KOPT-K1 (cell line): ENCODE measurements around the gene HEATR1.

Experiments used
- H3K27ac ChIP-seq: fragments of 200-600 bp; sonication (generic); 2 replicates; pipeline ENCODE4 v1.5.1; 2016; ENCODE audit warnings: antibody characterized with exemption, mild to moderate bottlenecking, low read depth, low read length; ENCODE audit not compliant: poor library complexity, severe bottlenecking
- H3K36me3 ChIP-seq: fragments of 200-600 bp; sonication (generic); 2 replicates; pipeline ENCODE4 v1.5.1; 2017; ENCODE audit warnings: antibody characterized with exemption, mild to moderate bottlenecking, low read length, moderate library complexity; ENCODE audit not compliant: insufficient read depth
- H3K9me3 ChIP-seq: fragments of 200-600 bp; sonication (generic); 2 replicates; pipeline ENCODE4 v1.5.1; 2017; ENCODE audit warnings: antibody characterized with exemption, low read length, mild to moderate bottlenecking; ENCODE audit not compliant: insufficient read depth, poor library complexity, severe bottlenecking

The HEATR1 gene

GRCh38 chr1:236603991-236604904 is at the start of gene HEATR1:
Gene HEATR1, minus strand, starts transcription at chr1:236604516. Its CDS starts 421 bp downstream, at chr1:236604095.
- Histone ChIP-seq H3K9me3 (no peaks in the 10 kb centered on the region), H3K27ac (peak within 1 kb of the TSS; percentile 60), H3K36me3 (peaks cover 38% of the 10 kb centered on the region)

GRCh38 chr1:236645016-236645680 is 40.8 kb upstream of the HEATR1 start:
- Histone ChIP-seq H3K9me3 (no peaks in the 10 kb centered on the region), H3K36me3 (no peaks in the 10 kb centered on the region), H3K27ac (no peak overlapping the region)

- H3K36me3 ChIP-seq = no peaks in the 10 kb centered on the region
- H3K9me3 ChIP-seq = no peaks in the 10 kb centered on the region
- H3K27ac ChIP-seq = no peak overlapping the region
Observed at GRCh38 chr1:236642763-236643162, 38.4 kb upstream of the HEATR1 start.

GRCh38 chr1:236639686-236640085 is 35.4 kb upstream of the HEATR1 start:
- Histone ChIP-seq H3K9me3 (no peaks in the 10 kb centered on the region), H3K27ac (no peak overlapping the region), H3K36me3 (no peaks in the 10 kb centered on the region)

GRCh38 chr1:236638945-236639344 is 34.6 kb upstream of the HEATR1 start:
- H3K27ac ChIP-seq = no peak overlapping the region
- no peaks in the 10 kb centered on the region for H3K36me3 ChIP-seq
- H3K9me3 ChIP-seq = no peaks in the 10 kb centered on the region

- H3K27ac ChIP-seq = no peak overlapping the region
- no peaks in the 10 kb centered on the region for H3K9me3 ChIP-seq
- no peaks in the 10 kb centered on the region for H3K36me3 ChIP-seq
Observed at GRCh38 chr1:236636017-236636416, 31.7 kb upstream of the HEATR1 start.

- Histone ChIP-seq H3K36me3 (no peaks in the 10 kb centered on the region), H3K9me3 (peaks cover 14% of the 10 kb centered on the region), H3K27ac (no peak overlapping the region)
Observed at GRCh38 chr1:236627727-236628408, 23.6 kb upstream of the HEATR1 start.

GRCh38 chr1:236623371-236624166 is 19.3 kb upstream of the HEATR1 start:
- H3K27ac ChIP-seq = no peak overlapping the region
- H3K9me3 ChIP-seq = peaks cover 27% of the 10 kb centered on the region
- no peaks in the 10 kb centered on the region for H3K36me3 ChIP-seq

- peaks cover 27% of the 10 kb centered on the region for H3K9me3 ChIP-seq
Observed at GRCh38 chr1:236622407-236622806, 18.1 kb upstream of the HEATR1 start.

GRCh38 chr1:236619398-236619797 is 15.1 kb upstream of the HEATR1 start:
- no peak overlapping the region for H3K27ac ChIP-seq
- no peaks in the 10 kb centered on the region for H3K36me3 ChIP-seq
- H3K9me3 ChIP-seq = peaks cover 18% of the 10 kb centered on the region

More at GRCh38 chr1:236622407-236622806, 18.1 kb upstream of the HEATR1 start:
- Histone ChIP-seq H3K36me3 (no peaks in the 10 kb centered on the region), H3K27ac (no peak overlapping the region)

- Histone ChIP-seq H3K36me3 (no peaks in the 10 kb centered on the region), H3K27ac (no peak overlapping the region), H3K9me3 (peaks cover 18% of the 10 kb centered on the region)
Observed at GRCh38 chr1:236618507-236618906, 14.2 kb upstream of the HEATR1 start.

GRCh38 chr1:236615399-236616148 is 11.3 kb upstream of the HEATR1 start:
- Histone ChIP-seq H3K27ac (no peak overlapping the region), H3K36me3 (no peaks in the 10 kb centered on the region), H3K9me3 (no peaks in the 10 kb centered on the region)

- H3K9me3 ChIP-seq = no peaks in the 10 kb centered on the region
- H3K36me3 ChIP-seq = no peaks in the 10 kb centered on the region
- no peak overlapping the region for H3K27ac ChIP-seq
Observed at GRCh38 chr1:236612349-236612748, 8.0 kb upstream of the HEATR1 start.
